GM12878 (cell line): Measurements from ENCODE around the gene SLC5A2. TPM values are rescaled to one million over a fixed set of nuclear protein-coding genes. Genes with fewer than 3 reads are reported as not detected.

Experiments used
- ATAC-seq: fragments of 200-7000 bp; cut with Tn5 transposase; 3 replicates; pipeline ENCODE4 v1.9.1; 2020; ENCODE audit warnings: mild to moderate bottlenecking, moderate library complexity
- BruUV-seq: library from RNA; stranded (reverse); fragments of 400-500 nt; replicated peaks from 2 replicates; lab custom pipeline; 2021; lab: Mats Ljungman, UMichigan
- CTCF ChIA-PET: fragments of 300-600 bp; sonication (Branson Sonifier 250); formaldehyde crosslinking; extraction: SDS; loops from one replicate; lab custom pipeline; 2021; ENCODE audit warnings: inconsistent platforms; lab: Yijun Ruan, JAX
- POLR2A ChIA-PET: fragments of 350-600 bp; formaldehyde crosslinking; extraction: SDS; loops from one replicate; lab custom pipeline; 2021; ENCODE audit warnings: inconsistent platforms; lab: Charles Lee
- RAD21 ChIA-PET: fragments of 300-600 bp; sonication (Branson Sonifier 250); formaldehyde crosslinking; loops from one replicate; lab custom pipeline; 2023; ENCODE audit warnings: antibody characterized with exemption; ENCODE audit not compliant: unreplicated experiment; lab: Charles Lee
- SMC1A ChIA-PET: fragments of 300-600 bp; sonication (Branson Sonifier 250); formaldehyde crosslinking; loops from one replicate; lab custom pipeline; 2023; ENCODE audit not compliant: unreplicated experiment, uncharacterized antibody; lab: Charles Lee
- DNase-seq: peaks from one replicate; pipeline ENCODE4 v3.0.0-alpha.2; 2011; ENCODE audit warnings: low read depth, low spot score
- FAIRE-seq: peaks from 3 replicates; lab custom pipeline; 2011; peaks lifted over from hg19 to GRCh38; lab: Jason Lieb, UNC
- H2AFZ ChIP-seq: 2 replicates; pipeline ENCODE4 v1.6.0; 2011; ENCODE audit warnings: low read depth, low read length, control low read depth; ENCODE audit not compliant: control insufficient read depth
- H3K27ac ChIP-seq: 2 replicates; pipeline ENCODE4 v1.5.1; 2011; ENCODE audit warnings: control low read depth; ENCODE audit not compliant: control insufficient read depth, insufficient read depth
- H3K27me3 ChIP-seq, 2 experiments: replicated peaks in 1 of 2; 2 replicates each; pipeline versions ENCODE4 v1.6.0 to v1.6.1; 2011; ENCODE audit warnings: low read length in 1 of 2; ENCODE audit not compliant: control insufficient read depth in 2 of 2, insufficient read depth in 2 of 2
- H3K36me3 ChIP-seq, 2 experiments: 2 replicates each; pipeline ENCODE4 v1.5.1; 2011; ENCODE audit warnings: low read length in 1 of 2; ENCODE audit not compliant: control insufficient read depth in 2 of 2, insufficient read depth in 2 of 2
- H3K4me1 ChIP-seq: 2 replicates; pipeline ENCODE4 v1.6.1; 2011; ENCODE audit warnings: mild to moderate bottlenecking, low read length, moderate library complexity, mixed read lengths; ENCODE audit not compliant: control insufficient read depth, insufficient read depth
- H3K4me2 ChIP-seq: 2 replicates; pipeline ENCODE4 v1.6.0; 2011; ENCODE audit warnings: control low read depth; ENCODE audit not compliant: control insufficient read depth, insufficient read depth
- H3K4me3 ChIP-seq: fragments of 200-600 bp; sonication (generic); 2 replicates; pipeline ENCODE4 v1.5.1; 2016
- H3K79me2 ChIP-seq: 2 replicates; pipeline ENCODE4 v1.6.0; 2011; ENCODE audit warnings: low read length; ENCODE audit not compliant: control insufficient read depth, insufficient read depth
- H3K9ac ChIP-seq: 2 replicates; pipeline ENCODE4 v1.8.0; 2011; ENCODE audit warnings: low read length, control low read depth, mixed read lengths; ENCODE audit not compliant: control insufficient read depth, insufficient read depth
- H3K9me3 ChIP-seq: replicated peaks from 3 replicates; pipeline ENCODE4 v1.5.1; 2011; ENCODE audit warnings: mild to moderate bottlenecking, low read length; ENCODE audit not compliant: control insufficient read depth, insufficient read depth
- H4K20me1 ChIP-seq: 2 replicates; pipeline ENCODE4 v1.6.0; 2011; ENCODE audit not compliant: control insufficient read depth, insufficient read depth
- YBX1 ChIP-seq: fragments of 450-650 bp; IDR thresholded peaks from 2 replicates; pipeline ENCODE4 v1.6.1; 2016; ENCODE audit warnings: antibody characterized with exemption
- WGBS: methylation state at CpG from one replicate; pipeline ENCODE4 v1.1.6; 2016; ENCODE audit warnings: low lambda C conversion rate; ENCODE audit not compliant: insufficient replicate concordance, insufficient coverage; ENCODE audit errors: missing lambda C conversion rate; 5-methylcytosine and 5-hydroxymethylcytosine counted together
- in situ Hi-C: fragments of 300-500 bp; cut with MboI; formaldehyde crosslinking; loops from 9 replicates; pipeline ENCODE4 v1.14.3; 2018; ENCODE audit warnings: mixed read lengths
- intact Hi-C: fragments of 100-400 bp; cut with micrococcal nuclease; formaldehyde crosslinking; loops from one replicate; pipeline ENCODE4 v1.14.2; 2022; ENCODE audit not compliant: unreplicated experiment
- polyA plus RNA-seq, 11 experiments: library from polyadenylated mRNA; depleted of rRNA in 4 of 11; unstranded in 6 of 11; stranded (reverse) in 5 of 11; fragments of >200 nt; fragmentation: Nextera tagmentation in 4 of 11; fragmentation: Illumina TruSeq in 1 of 11; extraction: Ambion mirVana in 4 of 11; extraction: Trizol in 1 of 11; gene quantifications; 1 replicate in 1 of 11; 2 replicates in 10 of 11; pipeline versions ENCODE4 v1.2.1 to v1.2.3, GENCODE V29; 2011 to 2016; ENCODE audit warnings: inconsistent platforms in 2 of 11, missing spikeins in 2 of 11, low read depth in 1 of 11
- total RNA-seq, 4 experiments: library from RNA; depleted of rRNA in 3 of 4; stranded (reverse); fragments of >200 nt in 3 of 4; fragmentation: Illumina TruSeq in 1 of 4; extraction: Trizol in 1 of 4; gene quantifications; 2 replicates each; pipeline versions ENCODE4 v1.2.1 to v1.2.3, GENCODE V29; 2013 to 2021
- TF ChIP-seq, protein P1 (sequence below): IDR thresholded peaks from 2 replicates; pipeline ENCODE4 v1.6.1; 2012; ENCODE audit warnings: low read depth, low read length, improper control_type of control experiment
- TF ChIP-seq, protein P2 (sequence below): fragments of 150-350 bp; IDR thresholded peaks from 2 replicates; pipeline ENCODE4 v1.6.1; 2014; ENCODE audit warnings: mild to moderate bottlenecking, low read depth, low read length
- TF ChIP-seq, protein P3 (sequence below): IDR thresholded peaks from 2 replicates; pipeline ENCODE4 v1.6.1; 2012; ENCODE audit warnings: improper control_type of control experiment, low read depth, low read length; ENCODE audit not compliant: insufficient replicate concordance

SLC5A2 gene
- total and polyA plus RNA-seq, 10 of the 15 experiments (the other 5 are each of a cell fraction or from before 2014, with no cell fraction given): 3.6 to 4.8 (median 4.4) TPM; not detected in 6

- 27% methylated on average over 16 of the region's 17 CpGs for WGBS
- FAIRE-seq (no peak), DNase-seq (no peak), ATAC-seq (no peak)
- Histone ChIP-seq H3K4me3 (no peak overlapping the region), H3K9ac (no peak overlapping the region), H2AFZ (no peak overlapping the region), H3K4me2 (no peak overlapping the region), H3K79me2 (no peaks in the 10 kb centered on the region), H3K4me1 (no peaks in the 10 kb centered on the region), H3K27ac (no peak overlapping the region), H3K36me3 (no peaks in the 10 kb centered on the region), H4K20me1 (no peaks in the 10 kb centered on the region), H3K27me3 (no peaks in the 10 kb centered on the region), H3K9me3 (no peaks in the 10 kb centered on the region; the same call in 2 of the 3 replicates)
- ChIA-PET CTCF (no interaction called here), SMC1A (no interaction called here), RAD21 (no interaction called here), POLR2A (no interaction called here)
- in situ Hi-C loops (no loop called here), intact Hi-C loops (no loop called here)
- TF ChIP-seq, protein P1, sequence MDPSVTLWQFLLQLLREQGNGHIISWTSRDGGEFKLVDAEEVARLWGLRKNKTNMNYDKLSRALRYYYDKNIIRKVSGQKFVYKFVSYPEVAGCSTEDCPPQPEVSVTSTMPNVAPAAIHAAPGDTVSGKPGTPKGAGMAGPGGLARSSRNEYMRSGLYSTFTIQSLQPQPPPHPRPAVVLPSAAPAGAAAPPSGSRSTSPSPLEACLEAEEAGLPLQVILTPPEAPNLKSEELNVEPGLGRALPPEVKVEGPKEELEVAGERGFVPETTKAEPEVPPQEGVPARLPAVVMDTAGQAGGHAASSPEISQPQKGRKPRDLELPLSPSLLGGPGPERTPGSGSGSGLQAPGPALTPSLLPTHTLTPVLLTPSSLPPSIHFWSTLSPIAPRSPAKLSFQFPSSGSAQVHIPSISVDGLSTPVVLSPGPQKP: no peak
- no peak for TF ChIP-seq YBX1
- TF ChIP-seq, protein P2, sequence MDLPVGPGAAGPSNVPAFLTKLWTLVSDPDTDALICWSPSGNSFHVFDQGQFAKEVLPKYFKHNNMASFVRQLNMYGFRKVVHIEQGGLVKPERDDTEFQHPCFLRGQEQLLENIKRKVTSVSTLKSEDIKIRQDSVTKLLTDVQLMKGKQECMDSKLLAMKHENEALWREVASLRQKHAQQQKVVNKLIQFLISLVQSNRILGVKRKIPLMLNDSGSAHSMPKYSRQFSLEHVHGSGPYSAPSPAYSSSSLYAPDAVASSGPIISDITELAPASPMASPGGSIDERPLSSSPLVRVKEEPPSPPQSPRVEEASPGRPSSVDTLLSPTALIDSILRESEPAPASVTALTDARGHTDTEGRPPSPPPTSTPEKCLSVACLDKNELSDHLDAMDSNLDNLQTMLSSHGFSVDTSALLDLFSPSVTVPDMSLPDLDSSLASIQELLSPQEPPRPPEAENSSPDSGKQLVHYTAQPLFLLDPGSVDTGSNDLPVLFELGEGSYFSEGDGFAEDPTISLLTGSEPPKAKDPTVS: no peak
- TF ChIP-seq, protein P3, sequence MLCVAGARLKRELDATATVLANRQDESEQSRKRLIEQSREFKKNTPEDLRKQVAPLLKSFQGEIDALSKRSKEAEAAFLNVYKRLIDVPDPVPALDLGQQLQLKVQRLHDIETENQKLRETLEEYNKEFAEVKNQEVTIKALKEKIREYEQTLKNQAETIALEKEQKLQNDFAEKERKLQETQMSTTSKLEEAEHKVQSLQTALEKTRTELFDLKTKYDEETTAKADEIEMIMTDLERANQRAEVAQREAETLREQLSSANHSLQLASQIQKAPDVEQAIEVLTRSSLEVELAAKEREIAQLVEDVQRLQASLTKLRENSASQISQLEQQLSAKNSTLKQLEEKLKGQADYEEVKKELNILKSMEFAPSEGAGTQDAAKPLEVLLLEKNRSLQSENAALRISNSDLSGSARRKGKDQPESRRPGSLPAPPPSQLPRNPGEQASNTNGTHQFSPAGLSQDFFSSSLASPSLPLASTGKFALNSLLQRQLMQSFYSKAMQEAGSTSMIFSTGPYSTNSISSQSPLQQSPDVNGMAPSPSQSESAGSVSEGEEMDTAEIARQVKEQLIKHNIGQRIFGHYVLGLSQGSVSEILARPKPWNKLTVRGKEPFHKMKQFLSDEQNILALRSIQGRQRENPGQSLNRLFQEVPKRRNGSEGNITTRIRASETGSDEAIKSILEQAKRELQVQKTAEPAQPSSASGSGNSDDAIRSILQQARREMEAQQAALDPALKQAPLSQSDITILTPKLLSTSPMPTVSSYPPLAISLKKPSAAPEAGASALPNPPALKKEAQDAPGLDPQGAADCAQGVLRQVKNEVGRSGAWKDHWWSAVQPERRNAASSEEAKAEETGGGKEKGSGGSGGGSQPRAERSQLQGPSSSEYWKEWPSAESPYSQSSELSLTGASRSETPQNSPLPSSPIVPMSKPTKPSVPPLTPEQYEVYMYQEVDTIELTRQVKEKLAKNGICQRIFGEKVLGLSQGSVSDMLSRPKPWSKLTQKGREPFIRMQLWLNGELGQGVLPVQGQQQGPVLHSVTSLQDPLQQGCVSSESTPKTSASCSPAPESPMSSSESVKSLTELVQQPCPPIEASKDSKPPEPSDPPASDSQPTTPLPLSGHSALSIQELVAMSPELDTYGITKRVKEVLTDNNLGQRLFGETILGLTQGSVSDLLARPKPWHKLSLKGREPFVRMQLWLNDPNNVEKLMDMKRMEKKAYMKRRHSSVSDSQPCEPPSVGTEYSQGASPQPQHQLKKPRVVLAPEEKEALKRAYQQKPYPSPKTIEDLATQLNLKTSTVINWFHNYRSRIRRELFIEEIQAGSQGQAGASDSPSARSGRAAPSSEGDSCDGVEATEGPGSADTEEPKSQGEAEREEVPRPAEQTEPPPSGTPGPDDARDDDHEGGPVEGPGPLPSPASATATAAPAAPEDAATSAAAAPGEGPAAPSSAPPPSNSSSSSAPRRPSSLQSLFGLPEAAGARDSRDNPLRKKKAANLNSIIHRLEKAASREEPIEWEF: no peak
- no TSS peak for BruUV-seq
These were observed 47.0 kb downstream of the SLC5A2 start for GRCh38 chr16:31529937-31530312.
